Esophagus mucosa (tissue), 1 donor: Measurements from ENCODE around the gene GGA2. TPM values are rescaled to one million over a fixed set of nuclear protein-coding genes. Genes with fewer than 3 reads are reported as not detected.
A peak's percentile ranks its signal among the peaks of the same experiment; 100 is the strongest.
"Not testable (repeated sequence)": the region's sequence is repeated elsewhere in the genome, so short reads cannot be mapped to it uniquely, and the experiment has no call there.

Experiments
- ATAC-seq: fragments of 200-7000 bp; cut with Tn5 transposase; one replicate; pipeline ENCODE4 v1.9.1; 2020
- total RNA-seq: library from RNA; stranded (reverse); gene quantifications from one replicate; pipeline ENCODE4 v1.2.4, GENCODE V29; 2023
- donor health status: DM: yes; HTN: yes; CAD: no.

Gene GGA2
- total RNA-seq, 1 donor from 2014 or later = 24.6 TPM

- ATAC-seq = peak; percentile 54
Measured at GRCh38 chr16:23504076-23504452, 6.2 kb downstream of the GGA2 start.

GRCh38 chr16:23502466-23502865 is 7.8 kb downstream of the GGA2 start:
- ATAC-seq = no peak

- ATAC-seq = peak; percentile 7
Measured at GRCh38 chr16:23501291-23501690, 9.0 kb downstream of the GGA2 start.

DNA sequence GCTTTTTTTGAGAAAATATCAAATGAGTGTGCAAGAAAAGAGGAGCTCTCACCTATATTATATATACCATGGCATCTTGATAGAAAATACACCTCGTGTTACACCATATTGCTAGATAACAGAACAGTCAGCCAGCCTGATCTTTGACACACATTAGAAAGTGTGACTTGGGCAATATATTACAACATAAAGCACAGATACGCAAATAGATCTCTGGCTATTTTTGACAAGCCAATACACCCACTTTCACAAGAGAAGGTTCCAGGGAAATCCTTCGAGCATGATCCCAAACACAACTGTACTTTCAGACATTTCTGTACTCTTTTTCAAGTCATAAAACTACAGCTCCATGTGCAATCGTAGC is 9.4 kb downstream of the GGA2 start:
- no peak for ATAC-seq

DNA sequence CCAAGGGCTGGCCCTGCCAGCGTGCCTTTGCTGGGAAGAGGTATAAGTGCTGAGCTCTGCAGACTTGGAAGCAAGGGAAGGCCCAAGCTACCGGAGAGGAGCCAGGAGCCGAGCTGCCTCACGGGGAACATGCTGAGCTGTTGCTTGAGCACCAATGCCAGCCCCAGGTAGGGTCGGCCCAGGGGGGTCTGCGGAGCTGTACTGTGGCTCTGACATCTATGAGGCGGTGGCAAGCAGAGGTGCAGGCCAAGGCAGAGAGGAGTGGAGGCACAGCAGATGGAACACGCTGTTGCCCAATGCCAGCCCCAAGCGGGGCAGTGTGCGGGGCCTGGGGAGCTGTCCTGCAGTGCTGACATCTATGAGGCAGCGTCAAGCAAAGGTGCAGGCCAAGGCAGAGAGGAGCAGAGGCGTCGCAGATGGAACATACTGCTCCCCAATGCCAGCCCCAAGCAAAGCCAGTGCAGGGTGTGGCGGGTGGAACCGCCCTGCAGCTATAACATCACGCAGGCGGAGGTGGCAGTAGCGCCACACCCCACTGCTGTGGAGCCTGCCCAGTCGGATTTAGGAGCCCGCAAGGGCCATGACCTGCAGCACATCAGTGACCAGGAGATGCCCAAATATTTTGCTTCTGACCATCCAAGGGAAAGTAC is 10.0 kb downstream of the GGA2 start:
- peak; percentile 86 for ATAC-seq

DNA sequence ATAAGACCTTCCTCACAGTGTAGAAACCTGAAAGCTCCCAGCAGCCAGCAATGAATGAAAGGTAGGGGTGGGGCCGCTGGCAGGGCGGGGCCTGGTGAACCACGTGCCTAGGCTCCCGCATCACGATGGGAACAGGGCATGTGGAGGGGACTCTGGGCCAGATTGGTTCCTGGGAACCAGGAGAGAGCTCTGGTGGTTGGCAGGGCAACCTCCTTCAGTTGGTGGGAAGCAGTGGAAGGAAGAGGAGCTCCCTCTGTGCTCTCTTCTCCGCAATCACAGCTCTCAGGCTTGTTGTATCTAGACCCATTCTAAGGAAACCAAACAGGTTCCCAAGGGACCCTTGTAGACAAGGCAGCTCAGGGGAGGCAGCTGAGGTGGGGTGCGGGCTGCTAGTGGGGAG is 10.5 kb downstream of the GGA2 start:
- peak; percentile 27 for ATAC-seq

GRCh38 chr16:23498863-23499262 is 11.4 kb downstream of the GGA2 start:
- peak; percentile 3 for ATAC-seq

DNA sequence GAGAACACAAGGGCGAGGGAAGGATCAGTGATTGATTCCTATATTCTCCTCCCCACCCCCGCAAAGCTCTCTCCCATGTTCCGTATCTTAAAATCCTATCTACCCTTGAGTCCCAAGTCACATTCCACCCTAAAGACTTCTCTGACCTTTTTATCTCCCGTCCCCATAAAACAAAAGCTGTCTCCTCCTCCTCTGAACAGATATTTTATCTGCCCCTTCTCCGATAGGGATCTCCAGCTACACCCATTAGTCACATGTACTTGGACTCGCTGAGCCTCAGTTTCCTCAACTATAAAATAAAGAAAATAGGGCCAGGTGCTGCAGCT is 12.8 kb downstream of the GGA2 start:
- no peak for ATAC-seq

- peak; percentile 20 for ATAC-seq
Measured at GRCh38 chr16:23496821-23497542, 13.3 kb downstream of the GGA2 start.

GRCh38 chr16:23495671-23496070 is 14.6 kb downstream of the GGA2 start:
- no peak for ATAC-seq

DNA sequence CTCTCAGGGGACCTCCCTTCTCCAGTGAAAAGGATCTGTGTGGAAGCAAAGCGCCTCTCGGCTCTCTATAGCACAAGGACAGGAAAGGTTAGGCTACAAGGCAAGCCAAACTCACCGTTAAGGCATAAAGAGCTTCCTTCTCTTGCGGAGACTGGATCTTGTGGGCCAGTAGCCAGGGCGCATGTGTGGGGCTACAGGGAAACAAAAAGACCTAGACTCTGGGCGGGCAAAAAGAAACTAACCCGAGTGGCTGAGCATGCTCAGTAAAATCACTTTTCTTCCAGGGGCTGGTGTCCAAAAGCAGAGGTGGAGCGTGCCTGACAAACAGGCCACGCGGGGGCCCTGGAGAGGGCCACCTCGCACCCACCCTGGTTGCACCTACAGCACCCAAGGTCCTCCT is 16.1 kb downstream of the GGA2 start:
- ATAC-seq = no peak

GRCh38 chr16:23491490-23492391 is 18.6 kb downstream of the GGA2 start:
- ATAC-seq = peak; percentile 37

DNA sequence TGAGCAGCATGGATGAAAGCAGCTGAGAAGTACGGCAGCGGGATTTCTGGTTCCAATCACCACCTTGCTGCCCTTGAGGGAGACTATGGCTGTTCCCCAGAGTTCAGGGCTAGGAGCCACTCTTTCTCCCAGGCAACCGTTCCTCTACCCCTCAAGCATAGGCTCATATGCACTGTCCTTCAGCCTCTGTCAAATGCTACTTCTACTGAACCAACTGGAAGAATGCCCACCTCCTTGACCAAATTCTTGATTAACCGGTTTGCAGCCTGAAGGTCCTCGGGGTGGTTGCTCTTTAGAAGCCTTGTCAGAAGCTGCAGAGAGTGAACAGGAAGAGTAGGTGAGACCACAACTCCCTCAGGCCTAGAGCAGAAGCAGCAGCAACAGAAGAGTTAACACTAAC is 23.8 kb downstream of the GGA2 start:
- peak; percentile 32 for ATAC-seq

DNA sequence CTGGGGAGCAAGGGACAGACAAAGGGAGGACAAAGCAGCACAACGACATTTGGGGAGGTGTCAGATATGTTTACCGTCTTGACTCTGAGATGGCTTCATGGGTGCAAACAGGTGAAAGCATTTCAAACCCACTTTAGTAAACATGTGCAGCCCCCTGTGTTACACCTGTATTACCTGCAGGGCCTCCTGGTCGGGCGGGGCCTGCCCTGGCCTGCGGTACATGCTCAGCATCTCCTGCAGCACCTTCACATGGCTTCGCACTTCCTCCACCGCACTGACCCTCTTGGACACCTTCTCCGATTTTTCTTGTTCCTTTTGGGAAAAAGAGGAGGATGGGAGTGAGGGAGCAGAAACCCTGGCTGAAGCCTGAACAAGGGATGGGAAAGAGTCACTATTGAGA is 24.5 kb downstream of the GGA2 start:
- no peak for ATAC-seq

DNA sequence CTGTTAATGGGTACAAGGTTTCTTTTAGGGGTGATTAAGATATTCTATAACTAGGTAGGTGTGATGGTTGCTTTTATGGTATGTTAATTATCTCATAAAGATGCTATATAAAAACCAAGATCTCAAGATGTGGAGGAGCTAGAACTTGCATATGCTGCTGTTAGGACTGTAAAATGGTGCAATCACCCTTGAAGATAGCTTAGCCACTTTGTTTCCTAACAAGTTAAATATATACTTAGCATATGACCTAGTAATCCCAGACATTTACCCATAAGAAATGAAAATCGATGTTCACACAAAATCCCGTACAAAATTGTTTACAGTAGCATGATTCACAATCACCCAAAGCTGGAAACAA is 25.1 kb downstream of the GGA2 start:
- ATAC-seq = no peak

DNA sequence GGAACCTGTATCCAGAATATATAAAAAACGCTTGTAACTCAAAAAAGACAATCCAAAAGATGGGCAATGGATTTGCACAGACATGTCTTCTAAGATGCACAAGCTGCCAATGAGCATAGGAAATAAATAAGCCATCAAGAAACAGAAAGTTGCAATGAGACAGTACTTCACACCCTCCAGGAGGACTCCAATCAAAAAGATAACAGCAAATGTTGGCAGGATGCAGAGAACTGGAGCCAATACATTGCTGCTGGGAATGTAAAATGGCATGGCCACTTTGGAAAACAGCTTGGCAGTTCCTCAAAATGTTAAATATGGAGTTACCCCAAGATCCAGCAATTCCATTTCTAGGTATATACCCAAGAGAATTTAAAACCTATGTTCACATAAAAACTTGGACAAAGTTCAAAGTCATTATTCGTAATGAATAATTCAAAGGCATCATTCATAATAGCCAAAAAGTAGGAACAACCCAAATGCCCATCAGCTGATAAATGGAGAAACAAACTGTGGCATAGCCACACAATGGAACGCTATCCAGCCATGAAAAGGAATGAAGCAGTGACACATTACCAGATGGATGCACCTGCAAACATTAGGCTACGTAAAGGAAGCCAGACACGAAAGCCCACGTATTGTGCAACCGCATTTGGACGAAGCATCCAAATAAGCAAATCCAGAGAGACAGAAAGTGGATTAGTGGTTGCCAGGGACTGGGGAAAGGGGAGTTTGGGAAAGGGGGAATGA is 25.6 kb downstream of the GGA2 start:
- no peak for ATAC-seq

GRCh38 chr16:23483492-23483891 is 26.8 kb downstream of the GGA2 start:
- not testable (repeated sequence) for ATAC-seq

- ATAC-seq = peak; percentile 12
Measured at GRCh38 chr16:23482778-23483177, 27.5 kb downstream of the GGA2 start.

DNA sequence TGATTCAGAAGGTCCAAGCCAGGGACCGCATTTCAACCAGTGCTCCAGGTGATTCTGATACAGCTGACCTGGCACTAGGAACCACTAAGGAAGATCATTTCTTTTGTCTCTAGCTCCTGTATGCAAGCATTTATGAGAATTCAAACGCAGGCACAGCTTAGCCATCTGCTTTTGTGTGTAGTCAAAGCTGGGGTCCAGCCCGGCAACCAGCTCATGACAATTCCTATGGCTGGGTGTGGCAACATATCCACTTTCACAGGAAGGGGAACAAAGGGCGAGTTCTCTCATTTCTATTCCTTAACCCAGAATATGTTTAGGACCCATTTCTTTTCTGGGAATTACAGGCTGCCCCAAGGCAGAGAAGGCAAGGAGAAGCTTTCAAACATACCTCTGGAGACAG is 30.0 kb downstream of the GGA2 start:
- no peak for ATAC-seq

GRCh38 chr16:23479138-23479537 is 31.2 kb downstream of the GGA2 start:
- peak; percentile 15 for ATAC-seq

DNA sequence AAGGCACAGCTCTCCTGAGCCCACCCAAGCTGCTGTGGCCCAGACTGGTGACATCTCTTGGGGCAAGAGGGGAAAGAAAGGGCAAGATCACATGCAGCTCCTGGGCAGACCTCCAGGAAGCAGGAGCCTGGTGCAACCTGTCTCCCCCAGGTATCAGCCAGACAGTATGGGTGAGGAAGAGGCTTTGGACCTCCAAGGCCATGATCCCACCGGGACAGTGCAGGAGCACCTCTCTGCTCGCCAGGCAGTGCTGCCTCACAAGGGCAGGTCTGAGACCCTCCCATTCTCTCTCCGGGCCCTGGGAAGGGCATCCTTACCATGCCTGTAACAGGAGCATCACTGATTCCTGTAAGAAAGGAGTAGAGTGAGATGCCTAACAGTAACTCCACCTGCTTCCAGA is 31.7 kb downstream of the GGA2 start:
- ATAC-seq = no peak

GRCh38 chr16:23476289-23476688 is 34.0 kb downstream of the GGA2 start:
- no peak for ATAC-seq

GRCh38 chr16:23469814-23470213 is 40.5 kb downstream of the GGA2 start:
- peak; percentile 61 for ATAC-seq
